Effector CD8-positive, alpha-beta T cell (primary cell): ENCODE measurements around the gene HYAL1.
A peak's percentile ranks its signal among the peaks of the same experiment; 100 is the strongest.

Experiments used
- DNase-seq: peaks from one replicate; lab custom pipeline; 2025; lab: John Stamatoyannopoulos, UW

HYAL1 gene

GRCh38 chr3:50260027-50260941, 43.1 kb downstream of the HYAL1 start:
- peak; percentile 78 for DNase-seq

GRCh38 chr3:50259432-50260026, 43.8 kb downstream of the HYAL1 start:
- no peak for DNase-seq

GRCh38 chr3:50258979-50259378, 44.4 kb downstream of the HYAL1 start:
- no peak for DNase-seq

GRCh38 chr3:50258029-50258680, 45.2 kb downstream of the HYAL1 start:
- no peak for DNase-seq

- DNase-seq, result no peak
Observed at GRCh38 chr3:50256978-50257890, 46.1 kb downstream of the HYAL1 start.

- DNase-seq, result no peak
Observed at GRCh38 chr3:50255251-50255615, 48.1 kb downstream of the HYAL1 start.

GRCh38 chr3:50254577-50255250, 48.7 kb downstream of the HYAL1 start:
- DNase-seq, result no peak

- DNase-seq, result no peak
Observed at GRCh38 chr3:50251220-50251619, 52.2 kb downstream of the HYAL1 start.

GRCh38 chr3:50250514-50250913, 52.9 kb downstream of the HYAL1 start:
- DNase-seq, result no peak
